ENCODE measurements around the gene EXD3. TPM values are rescaled to one million over a fixed set of nuclear protein-coding genes. Genes with fewer than 3 reads are reported as not detected.
"Not testable (repeated sequence)": the region's sequence is repeated elsewhere in the genome, so short reads cannot be mapped to it uniquely, and the experiment has no call there.

EXD3 gene
- polyA plus RNA-seq, 5 donors = 10.9 to 22.0 (median 15.0) TPM

- DNase-seq = not testable (repeated sequence)
Observed at GRCh38 chr9:137339908-137340462, 83.0 kb downstream of the EXD3 start.

DNA sequence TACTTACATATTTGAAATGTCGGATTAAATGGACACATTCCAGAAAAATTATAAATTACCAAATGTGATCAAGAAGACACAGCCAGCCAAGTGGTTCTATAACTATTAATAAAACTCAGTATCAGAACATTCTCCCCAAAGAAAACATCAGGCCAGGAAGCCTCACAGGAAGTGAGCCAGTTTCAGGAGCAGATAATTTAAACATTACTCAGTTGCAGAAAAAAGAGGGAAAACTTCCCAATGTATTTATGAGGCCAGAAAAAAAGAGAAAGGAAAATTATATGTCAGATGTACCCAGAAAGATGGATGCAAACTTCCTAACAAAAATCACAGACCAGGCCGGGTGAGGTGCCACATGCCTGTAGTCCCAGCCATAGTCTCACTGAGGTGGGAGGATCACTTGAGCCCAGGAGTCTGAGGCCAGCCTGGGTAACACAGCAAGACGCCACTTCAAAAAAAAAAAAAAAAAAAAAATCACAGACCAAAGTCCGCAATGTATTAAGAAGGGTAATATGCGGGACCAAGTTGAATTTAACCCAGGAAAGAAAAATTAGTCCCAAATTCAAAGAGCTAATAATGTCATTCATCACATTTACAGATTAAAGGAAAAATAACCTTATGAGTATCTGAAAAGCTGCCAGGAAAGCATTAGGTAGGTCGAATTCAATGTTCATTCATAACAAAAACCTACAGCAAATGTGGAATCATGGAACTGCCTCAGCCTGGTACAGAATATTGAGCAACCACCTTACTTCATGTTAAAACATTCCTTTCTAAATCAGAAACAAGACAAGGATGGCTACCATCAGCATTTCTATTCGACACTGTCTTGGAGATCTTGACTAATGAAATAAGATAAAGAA lies 83.7 kb downstream of the EXD3 start:
- no peak for DNase-seq

- DNase-seq = no peak
Observed at GRCh38 chr9:137336735-137337134, 86.2 kb downstream of the EXD3 start.

DNA sequence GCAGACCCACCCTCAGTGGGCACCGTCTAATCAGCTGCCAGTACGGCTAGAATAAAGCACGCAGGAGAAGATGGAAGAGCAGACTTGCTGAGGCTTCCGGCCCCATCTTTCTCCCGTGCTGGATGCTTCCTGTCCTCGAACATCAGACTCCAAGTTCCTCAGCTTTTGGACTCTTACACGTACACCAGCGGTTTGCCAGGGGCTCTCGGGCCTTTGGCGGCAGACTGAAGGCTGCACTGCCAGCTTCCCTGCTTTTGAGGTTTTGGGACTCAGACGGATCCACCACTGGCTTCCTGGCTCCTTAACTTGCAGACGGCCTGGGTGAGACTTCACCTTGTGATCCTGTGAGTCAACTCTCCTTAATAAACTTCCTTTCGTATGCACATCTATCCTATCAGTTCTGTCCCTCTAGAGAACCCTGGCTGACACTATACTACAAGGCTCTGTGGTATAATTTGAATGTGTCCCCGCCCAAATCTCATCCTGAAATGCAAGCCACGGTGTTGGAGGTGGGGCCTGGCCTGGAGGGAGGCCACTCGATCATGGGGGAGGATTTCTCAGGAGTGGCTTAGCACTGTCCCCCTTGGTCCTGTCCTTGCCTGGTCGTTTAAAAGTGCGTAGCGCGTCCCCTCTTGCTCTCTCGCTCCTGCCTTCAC lies 89.8 kb downstream of the EXD3 start:
- DNase-seq = no peak

DNA sequence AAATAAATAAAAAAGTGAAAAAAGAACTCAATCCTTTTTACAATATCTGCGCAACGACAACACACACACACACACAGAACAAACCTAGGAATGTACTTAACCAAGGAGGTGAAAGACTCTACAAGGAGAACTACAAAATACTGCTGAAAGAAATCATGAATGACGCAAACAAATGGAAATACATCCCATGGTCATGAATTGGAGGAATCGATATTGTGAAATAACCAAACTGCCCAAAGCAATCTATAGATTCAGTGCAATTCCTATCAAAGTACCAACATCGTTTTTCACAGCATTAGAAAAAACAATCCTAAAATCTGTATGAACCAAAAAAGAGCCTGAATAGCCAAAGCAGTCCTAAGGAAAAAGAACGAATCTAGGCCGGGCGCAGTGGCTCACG lies 91.0 kb downstream of the EXD3 start:
- DNase-seq = no peak

DNA sequence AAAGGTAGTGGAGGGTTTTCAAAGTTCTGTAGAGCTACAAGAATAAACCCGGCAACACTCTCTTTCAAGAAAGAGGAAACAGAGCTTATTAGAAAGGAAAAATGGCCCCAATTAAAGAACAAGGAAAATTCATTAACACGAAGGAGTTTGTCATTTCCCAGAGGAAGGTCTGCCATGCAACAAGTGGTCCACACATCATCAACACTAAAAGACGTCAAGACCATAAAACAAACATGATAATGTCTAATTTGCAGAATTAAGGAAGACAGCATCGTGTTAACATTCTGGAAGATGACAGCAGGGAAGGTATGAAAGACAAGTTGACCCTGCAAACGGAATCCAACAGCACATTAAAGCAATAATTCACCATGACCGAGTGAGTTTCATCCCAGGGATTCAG lies 92.3 kb downstream of the EXD3 start:
- no peak for DNase-seq

GRCh38 chr9:137329590-137329989 lies 93.4 kb downstream of the EXD3 start:
- DNase-seq = not testable (repeated sequence)

GRCh38 chr9:137327641-137328550 lies 95.1 kb downstream of the EXD3 start:
- not testable (repeated sequence) for DNase-seq

DNA sequence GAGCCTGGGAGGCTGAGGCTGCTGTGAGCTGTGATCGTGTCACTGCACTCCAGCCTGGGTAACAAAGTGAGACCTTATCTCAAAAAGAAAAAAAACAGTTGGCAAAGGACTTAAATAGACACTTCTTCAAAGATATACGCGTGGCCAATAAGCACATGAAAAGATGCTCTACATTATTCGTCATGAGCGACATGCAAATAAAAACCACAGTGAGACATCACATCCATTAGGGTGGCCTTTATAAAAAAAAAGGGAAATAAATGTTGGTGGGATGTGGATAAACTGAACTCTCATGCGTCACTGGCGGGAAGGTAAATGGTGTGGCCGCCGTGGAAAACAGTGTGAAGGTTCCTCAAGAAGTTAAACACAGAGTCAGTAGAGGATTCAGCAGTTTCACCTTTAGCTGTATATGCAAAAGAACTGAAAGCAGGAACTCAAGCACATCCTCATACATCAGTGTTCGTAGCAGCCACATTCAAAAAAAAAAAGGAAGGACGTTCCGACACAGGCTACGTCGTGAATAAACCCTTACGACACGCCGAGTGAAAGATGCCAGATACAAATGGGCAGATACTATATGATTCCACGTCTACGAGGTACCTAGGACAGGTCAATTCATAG lies 96.4 kb downstream of the EXD3 start:
- no peak for DNase-seq

- DNase-seq = no peak
Observed at GRCh38 chr9:137325799-137326198, 97.2 kb downstream of the EXD3 start.

GRCh38 chr9:137325124-137325523 lies 97.8 kb downstream of the EXD3 start:
- no peak for DNase-seq

DNA sequence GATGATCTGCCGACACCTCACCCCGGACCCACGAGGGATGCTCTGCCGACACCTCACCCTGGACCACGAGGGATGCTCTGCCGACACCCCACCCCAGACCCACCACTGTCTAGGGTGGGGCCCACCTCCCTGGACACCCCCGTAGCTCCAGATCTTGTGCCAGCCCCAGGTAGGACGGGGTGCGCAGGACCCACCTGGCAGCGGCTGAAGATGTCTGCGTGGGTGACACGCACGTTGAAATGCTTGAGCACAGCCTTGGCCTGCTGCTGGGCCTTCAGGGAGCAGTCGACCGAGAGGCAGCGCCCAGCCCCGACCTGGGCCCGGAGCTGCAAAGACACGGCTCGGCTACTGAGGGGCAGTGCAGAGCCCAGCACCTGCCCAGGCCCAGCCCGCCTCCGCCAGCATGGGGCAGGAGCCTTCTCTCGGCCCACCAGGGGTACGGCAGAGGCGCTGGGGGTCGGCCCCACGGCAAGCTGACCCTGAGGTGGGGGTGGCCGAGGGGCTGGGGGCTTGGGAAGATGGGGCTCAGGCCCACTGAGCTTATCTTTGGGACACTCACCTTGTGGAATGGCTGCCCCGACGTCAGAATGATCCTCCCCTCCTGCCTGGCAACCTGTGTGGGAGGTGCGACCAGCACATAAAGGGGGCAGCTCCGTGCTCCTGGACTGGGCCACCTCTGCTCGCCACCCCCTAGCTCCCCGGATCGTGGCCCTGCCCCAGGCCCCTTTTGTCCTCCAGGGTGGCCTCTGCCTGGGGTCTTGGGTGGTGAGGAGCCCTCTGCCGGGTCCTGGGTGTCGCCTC lies 99.2 kb downstream of the EXD3 start:
- DNase-seq = no peak

DNA sequence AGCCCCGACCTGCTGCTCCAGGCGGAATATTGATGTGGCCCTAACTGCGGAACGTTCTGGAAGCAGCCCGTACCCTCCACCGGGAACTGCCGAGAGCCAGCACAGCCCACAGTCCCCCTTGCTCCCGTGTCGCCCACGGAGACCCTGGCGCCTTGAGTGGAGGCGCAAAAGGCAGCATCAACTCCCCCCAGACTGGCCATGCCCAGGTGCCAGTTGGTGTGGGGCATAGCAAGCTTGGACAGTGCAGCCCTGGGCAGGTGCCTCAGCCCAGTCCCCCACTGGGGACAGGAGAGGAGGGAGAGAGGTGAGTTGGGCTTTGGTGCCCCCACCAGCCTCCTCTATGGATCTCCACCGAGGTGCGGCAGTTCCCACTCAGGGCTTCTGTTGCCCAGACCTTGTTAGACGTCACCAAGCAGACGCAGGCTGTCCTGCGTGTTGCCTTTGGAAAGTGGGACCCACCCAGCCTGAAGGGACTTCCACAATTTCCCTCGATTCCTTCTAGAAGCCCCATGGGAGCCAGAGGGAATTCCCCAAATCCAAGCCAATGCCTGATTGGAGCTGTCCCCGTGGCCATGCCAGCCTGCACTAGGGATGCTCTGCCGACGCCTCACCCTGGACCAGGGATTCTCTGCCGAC lies 101.1 kb downstream of the EXD3 start:
- DNase-seq = no peak

GRCh38 chr9:137320555-137321384 lies 102.2 kb downstream of the EXD3 start:
- DNase-seq = no peak

GRCh38 chr9:137319739-137320551 lies 103.0 kb downstream of the EXD3 start:
- no peak for DNase-seq

- DNase-seq = no peak
Observed at GRCh38 chr9:137319011-137319738, 103.8 kb downstream of the EXD3 start.

GRCh38 chr9:137318602-137319001 lies 104.4 kb downstream of the EXD3 start:
- no peak for DNase-seq
